Karpas-422 (cell line): ENCODE results near the gene AMBRA1. TPM values are rescaled to one million over a fixed set of nuclear protein-coding genes. Genes with fewer than 3 reads are reported as not detected.

Source experiments
- DNase-seq: peaks from one replicate; pipeline ENCODE4 v3.0.0-alpha.2; 2015
- H2AFZ ChIP-seq: fragments of 200-600 bp; sonication (generic); 2 replicates; pipeline ENCODE4 v1.6.1; 2014; ENCODE audit warnings: antibody characterized with exemption, low read length, mixed read lengths
- H3K27ac ChIP-seq: fragments of 200-600 bp; sonication (generic); 2 replicates; pipeline ENCODE4 v1.5.1; 2014; ENCODE audit warnings: mild to moderate bottlenecking, low read length, moderate library complexity
- H3K27me3 ChIP-seq: fragments of 200-600 bp; sonication (generic); 2 replicates; pipeline ENCODE4 v1.6.1; 2014; ENCODE audit warnings: low read length, mixed read lengths
- H3K36me3 ChIP-seq: fragments of 200-600 bp; sonication (generic); 2 replicates; pipeline ENCODE4 v1.6.1; 2014; ENCODE audit warnings: low read length, mixed read lengths; ENCODE audit not compliant: insufficient read depth
- H3K4me1 ChIP-seq: fragments of 200-600 bp; sonication (generic); 2 replicates; pipeline ENCODE4 v1.6.1; 2014; ENCODE audit warnings: mild to moderate bottlenecking, low read length, mixed read lengths
- H3K4me2 ChIP-seq: fragments of 200-600 bp; sonication (generic); 2 replicates; pipeline ENCODE4 v1.6.1; 2014; ENCODE audit warnings: low read length, low read depth, mild to moderate bottlenecking; ENCODE audit not compliant: poor library complexity, severe bottlenecking
- H3K4me3 ChIP-seq: fragments of 200-600 bp; sonication (generic); 2 replicates; pipeline ENCODE4 v1.5.1; 2014; ENCODE audit warnings: mild to moderate bottlenecking, antibody characterized with exemption, low read length, mixed read lengths
- H3K79me2 ChIP-seq: fragments of 200-600 bp; sonication (generic); 2 replicates; pipeline ENCODE4 v1.6.1; 2014; ENCODE audit warnings: mild to moderate bottlenecking, low read length, mixed read lengths
- H3K9ac ChIP-seq: fragments of 200-600 bp; sonication (generic); 2 replicates; pipeline ENCODE4 v1.6.0; 2014; ENCODE audit warnings: low read length
- H3K9me2 ChIP-seq: fragments of 200-600 bp; sonication (generic), shearing (Covaris generic); replicated peaks from 2 replicates; pipeline ENCODE4 v1.6.0; 2014; ENCODE audit warnings: mild to moderate bottlenecking, low read length, moderate library complexity; ENCODE audit not compliant: insufficient read depth
- H3K9me3 ChIP-seq: fragments of 300-700, 200-600 bp; sonication (generic); 2 replicates; pipeline ENCODE4 v1.6.1; 2014; ENCODE audit warnings: low read length, mixed read lengths
- H4K20me1 ChIP-seq: fragments of 200-600 bp; sonication (generic); 2 replicates; pipeline ENCODE4 v1.6.1; 2014; ENCODE audit warnings: mild to moderate bottlenecking, antibody characterized with exemption, low read length, low read depth; ENCODE audit not compliant: insufficient read depth
- total RNA-seq: library from RNA; depleted of rRNA; stranded (reverse); fragments of >200 nt; shearing (Covaris generic); gene quantifications from 2 replicates; pipeline ENCODE4 v1.2.3, GENCODE V29; 2014; ENCODE audit warnings: low replicate concordance

AMBRA1 gene
- total RNA-seq, 1 experiment from 2014 or later: 30.3 TPM

DNA sequence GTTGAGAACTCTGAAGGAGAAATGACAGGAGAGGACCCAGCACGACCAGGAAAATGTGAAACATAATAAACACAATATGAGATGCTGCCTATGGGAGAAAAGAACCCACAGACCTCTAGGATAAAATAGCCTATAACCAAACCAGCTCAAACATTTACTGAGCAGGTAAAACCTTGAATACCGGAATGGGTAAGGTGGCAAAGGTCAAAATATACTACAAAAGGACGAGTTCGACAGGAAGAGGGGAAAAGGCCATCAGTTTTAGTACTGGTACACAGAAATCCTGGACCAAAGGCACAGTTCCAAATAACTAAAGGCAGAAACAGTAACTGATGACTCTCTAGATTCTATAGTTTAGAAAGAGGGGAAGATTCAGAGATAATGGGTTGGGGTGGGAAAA, 96.3 kb downstream of the AMBRA1 start:
- DNase-seq: no peak
- Histone ChIP-seq H3K4me3 (no peak overlapping the region), H3K4me2 (no peak overlapping the region), H3K79me2 (peaks cover 17% of the 10 kb centered on the region; the same call in 1 of the 2 replicates), H3K36me3 (no peaks in the 10 kb centered on the region), H4K20me1 (no peaks in the 10 kb centered on the region), H3K4me1 (no peaks in the 10 kb centered on the region), H3K9me3 (no peaks in the 10 kb centered on the region), H3K27ac (no peak overlapping the region), H3K27me3 (no peaks in the 10 kb centered on the region), H3K9me2 (no peaks in the 10 kb centered on the region), H3K9ac (no peak overlapping the region), H2AFZ (no peak overlapping the region)

DNA sequence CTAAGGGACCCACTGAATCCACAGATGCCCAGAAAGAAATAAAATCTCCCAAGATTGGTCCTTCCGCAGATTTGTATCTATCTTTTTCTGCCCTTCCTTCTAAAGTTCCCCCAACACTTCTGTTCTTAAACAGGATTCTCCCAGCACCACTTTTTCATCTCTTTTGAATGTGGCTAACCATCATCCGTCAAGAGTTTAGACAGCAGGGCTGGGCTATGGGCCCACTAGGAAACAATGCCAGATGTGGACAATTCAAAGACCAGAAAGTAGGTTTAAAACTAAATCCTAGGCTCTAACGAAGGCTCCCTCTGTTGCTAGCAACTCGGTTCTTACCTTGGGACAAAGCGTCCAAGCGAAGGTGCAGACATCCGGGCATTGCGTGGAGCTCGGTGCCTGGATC, 100.0 kb downstream of the AMBRA1 start:
- Histone ChIP-seq H3K4me3 (no peak overlapping the region), H3K79me2 (peaks cover 12% of the 10 kb centered on the region; the same call in 1 of the 2 replicates), H3K36me3 (no peaks in the 10 kb centered on the region; the same call in 1 of the 2 replicates), H3K4me1 (no peaks in the 10 kb centered on the region), H3K9me3 (no peaks in the 10 kb centered on the region), H3K9me2 (no peaks in the 10 kb centered on the region), H3K27ac (no peak overlapping the region), H3K27me3 (no peaks in the 10 kb centered on the region), H3K4me2 (no peak overlapping the region), H4K20me1 (no peaks in the 10 kb centered on the region), H3K9ac (no peak overlapping the region), H2AFZ (no peak overlapping the region)
- DNase-seq: no peak

DNA sequence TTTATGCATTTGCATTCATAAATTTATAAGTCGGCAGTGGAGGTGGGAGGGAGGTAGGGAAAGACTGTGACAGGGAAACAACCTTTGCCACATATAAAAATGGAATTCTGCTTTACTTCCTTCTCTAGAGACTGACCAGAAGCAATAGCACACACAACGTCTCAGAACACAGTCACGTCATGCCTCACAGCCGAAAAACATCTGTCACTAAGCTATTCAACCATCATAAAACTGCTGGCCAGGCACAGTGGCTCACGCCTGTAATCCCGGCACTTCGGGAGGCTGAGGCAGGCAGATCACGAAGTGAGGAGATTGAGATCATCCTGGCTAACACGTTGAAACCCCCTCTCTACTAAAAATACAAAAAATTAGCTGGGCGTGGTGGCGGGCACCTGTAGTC, 101.3 kb downstream of the AMBRA1 start:
- Histone ChIP-seq H3K4me2 (no peak overlapping the region), H3K9me3 (no peaks in the 10 kb centered on the region), H3K4me1 (no peaks in the 10 kb centered on the region; the same call in 1 of the 2 replicates), H3K9ac (no peak overlapping the region), H3K36me3 (no peaks in the 10 kb centered on the region; the same call in 1 of the 2 replicates), H3K9me2 (no peaks in the 10 kb centered on the region), H3K27me3 (no peaks in the 10 kb centered on the region), H3K27ac (no peak overlapping the region), H2AFZ (no peak overlapping the region), H3K79me2 (peaks cover 17% of the 10 kb centered on the region; the same call in 1 of the 2 replicates), H4K20me1 (no peaks in the 10 kb centered on the region), H3K4me3 (no peak overlapping the region)
- DNase-seq: no peak

DNA sequence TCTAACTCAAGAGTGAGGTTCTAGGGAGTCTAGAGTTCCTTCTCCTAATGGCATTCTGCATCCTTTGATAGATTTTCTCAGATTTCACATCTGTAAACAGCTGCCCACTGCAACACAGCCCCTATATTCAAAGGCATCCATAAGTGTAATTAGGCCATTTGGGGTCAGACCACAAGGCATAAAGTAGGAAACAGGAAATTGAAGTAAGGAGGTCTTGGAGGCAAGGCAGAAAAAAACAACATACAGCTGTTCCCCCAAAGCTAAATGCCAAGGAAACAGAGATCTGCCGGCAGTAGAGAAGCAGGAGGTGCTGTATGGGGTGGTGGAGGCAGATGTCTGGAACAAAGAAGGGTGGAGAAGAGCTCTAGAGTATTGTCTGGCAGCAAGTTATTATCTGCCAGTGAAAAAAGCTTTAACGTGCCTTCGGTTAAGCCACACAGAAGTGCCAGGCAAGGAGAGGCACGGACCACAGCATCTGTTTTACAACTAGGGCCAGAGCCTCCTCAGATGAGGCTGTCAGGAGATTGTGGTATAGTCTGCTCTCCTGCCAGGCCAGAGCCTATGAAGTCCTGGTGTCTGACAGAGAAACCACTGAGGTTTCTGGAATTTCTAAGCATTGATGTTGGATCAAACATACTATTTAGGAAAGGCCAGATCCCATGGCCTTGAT, 102.0 kb downstream of the AMBRA1 start:
- no peaks in the 10 kb centered on the region for H3K27me3 ChIP-seq
- DNase-seq: no peak
- peaks cover 13% of the 10 kb centered on the region; the same call in 1 of the 2 replicates for H3K79me2 ChIP-seq
- H3K4me3 ChIP-seq: no peak overlapping the region
- H3K4me2 ChIP-seq: no peak overlapping the region
- H4K20me1 ChIP-seq: no peaks in the 10 kb centered on the region
- H3K9me3 ChIP-seq: no peaks in the 10 kb centered on the region
- no peaks in the 10 kb centered on the region for H3K9me2 ChIP-seq
- no peaks in the 10 kb centered on the region; the same call in 1 of the 2 replicates for H3K4me1 ChIP-seq
- H3K27ac ChIP-seq: no peak overlapping the region
- H3K9ac ChIP-seq: no peak overlapping the region
- H3K36me3 ChIP-seq: no peaks in the 10 kb centered on the region; the same call in 1 of the 2 replicates
- no peak overlapping the region for H2AFZ ChIP-seq

DNA sequence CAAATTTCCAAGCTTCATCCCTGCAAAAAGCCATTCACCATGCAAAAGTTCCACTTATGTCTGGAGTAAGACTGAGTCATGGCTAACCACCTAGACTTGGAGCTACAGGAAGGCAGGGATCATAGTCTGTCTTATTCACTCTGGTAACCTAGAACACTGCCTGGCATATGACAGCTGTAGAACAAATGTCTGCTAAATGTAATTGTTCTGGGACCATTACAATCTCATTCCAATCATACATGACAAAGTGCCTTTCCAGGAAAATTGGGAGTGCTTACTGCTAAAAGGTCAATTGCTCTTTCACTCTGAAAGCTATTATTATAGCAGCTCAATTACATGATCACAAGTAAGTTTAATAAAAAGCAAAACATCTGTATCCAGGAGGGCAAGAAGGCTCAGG, 103.2 kb downstream of the AMBRA1 start:
- Histone ChIP-seq H3K79me2 (peaks cover 13% of the 10 kb centered on the region; the same call in 1 of the 2 replicates), H3K4me2 (no peak overlapping the region), H3K27me3 (no peaks in the 10 kb centered on the region), H3K4me3 (no peak overlapping the region), H3K27ac (no peak overlapping the region), H3K4me1 (no peaks in the 10 kb centered on the region; the same call in 1 of the 2 replicates), H3K9me2 (no peaks in the 10 kb centered on the region), H4K20me1 (peaks cover 5% of the 10 kb centered on the region; the same call in 1 of the 2 replicates), H3K9ac (no peak overlapping the region), H3K9me3 (no peaks in the 10 kb centered on the region), H2AFZ (no peak overlapping the region), H3K36me3 (no peaks in the 10 kb centered on the region; the same call in 1 of the 2 replicates)
- DNase-seq: no peak

DNA sequence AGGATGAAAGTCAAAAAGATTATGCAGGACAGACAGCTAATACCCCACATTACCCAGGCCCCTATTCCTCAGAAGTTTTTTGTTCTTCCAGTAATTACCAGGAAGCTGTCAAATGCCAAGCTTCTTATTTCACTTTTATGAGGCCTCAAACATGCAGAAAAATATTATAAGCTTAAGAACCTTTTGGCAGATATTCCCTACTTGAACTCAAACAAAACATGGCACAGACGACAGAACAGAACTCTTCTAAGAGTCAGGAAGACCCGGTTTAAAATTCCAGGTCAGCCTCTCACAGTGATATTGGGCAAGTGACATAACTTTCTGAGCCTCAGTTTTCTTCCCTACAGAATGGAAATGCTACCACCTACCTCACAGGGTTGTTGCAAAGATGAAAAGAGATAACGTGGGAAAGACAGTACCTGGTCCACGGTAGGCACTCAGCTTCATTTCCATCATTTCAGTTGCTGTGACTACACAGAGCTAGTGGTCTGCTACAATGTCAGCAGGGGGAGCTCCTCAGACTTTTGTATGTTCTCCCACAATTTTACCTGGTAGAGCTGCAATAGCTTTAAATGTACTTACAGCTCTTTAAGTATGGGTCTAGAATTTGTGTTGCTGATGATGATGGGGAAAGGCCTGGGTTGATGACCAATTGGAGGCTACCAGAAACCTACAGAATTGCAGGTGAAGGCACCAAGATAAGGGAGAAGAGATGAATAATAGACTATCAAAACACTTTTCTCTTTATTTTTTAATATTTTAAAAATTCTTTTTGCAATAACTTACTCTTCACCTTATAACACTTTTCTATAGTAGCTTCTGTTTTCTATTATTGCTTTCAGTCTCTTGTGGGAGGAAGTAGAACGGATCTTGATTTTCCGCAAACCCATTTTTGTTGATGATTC, 103.9 kb downstream of the AMBRA1 start:
- H3K9me2 ChIP-seq: no peaks in the 10 kb centered on the region
- H3K27me3 ChIP-seq: no peaks in the 10 kb centered on the region
- H3K79me2 ChIP-seq: peaks cover 9% of the 10 kb centered on the region; the same call in 1 of the 2 replicates
- DNase-seq: peak; percentile 84
- H3K4me3 ChIP-seq: no peak overlapping the region
- no peaks in the 10 kb centered on the region; the same call in 1 of the 2 replicates for H3K4me1 ChIP-seq
- H4K20me1 ChIP-seq: peaks cover 5% of the 10 kb centered on the region; the same call in 1 of the 2 replicates
- no peak overlapping the region for H3K27ac ChIP-seq
- no peak overlapping the region for H3K4me2 ChIP-seq
- no peak overlapping the region for H2AFZ ChIP-seq
- no peaks in the 10 kb centered on the region; the same call in 1 of the 2 replicates for H3K36me3 ChIP-seq
- H3K9ac ChIP-seq: no peak overlapping the region
- no peaks in the 10 kb centered on the region for H3K9me3 ChIP-seq

DNA sequence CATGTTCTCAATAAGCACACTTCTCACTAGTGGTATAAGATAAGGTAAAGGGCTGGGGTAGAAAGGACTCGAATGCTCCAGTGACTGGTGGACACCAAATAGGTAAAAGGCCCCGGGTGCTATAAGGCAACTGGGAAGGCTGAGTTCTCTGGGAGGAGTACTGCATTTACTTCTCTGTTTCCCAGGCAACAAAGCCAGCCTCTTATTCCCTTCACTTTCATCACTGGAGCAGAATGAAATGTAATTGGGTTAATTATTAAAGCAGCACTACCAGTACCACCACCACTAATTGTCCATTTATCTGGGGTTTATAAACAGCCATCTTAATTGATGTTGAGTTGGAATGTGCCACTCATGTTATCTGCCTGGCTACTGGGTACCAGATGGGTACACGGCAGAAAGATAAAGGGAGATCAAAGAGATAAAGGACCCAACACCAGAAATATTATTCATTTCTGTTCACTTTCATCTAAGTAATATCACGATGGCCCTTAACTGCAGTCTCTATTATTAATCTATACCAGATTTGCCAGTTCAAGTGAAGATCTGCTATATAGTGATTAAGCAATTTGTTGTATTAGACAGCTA, 107.9 kb downstream of the AMBRA1 start:
- Histone ChIP-seq H2AFZ (no peak overlapping the region), H3K27me3 (no peaks in the 10 kb centered on the region), H3K9ac (no peak overlapping the region), H3K79me2 (peaks cover 12% of the 10 kb centered on the region; the same call in 1 of the 2 replicates), H3K27ac (no peak overlapping the region), H4K20me1 (peaks cover 5% of the 10 kb centered on the region; the same call in 1 of the 2 replicates), H3K36me3 (no peaks in the 10 kb centered on the region; the same call in 1 of the 2 replicates), H3K4me2 (no peak overlapping the region), H3K4me1 (peaks cover 27% of the 10 kb centered on the region), H3K4me3 (no peak overlapping the region), H3K9me3 (no peaks in the 10 kb centered on the region), H3K9me2 (no peaks in the 10 kb centered on the region)
- DNase-seq: no peak
